NCI-H2107 (cell line): Measurements from ENCODE around the gene CCDC187.
"Not testable (repeated sequence)": the region's sequence is repeated elsewhere in the genome, so short reads cannot be mapped to it uniquely, and the experiment has no call there.

ENCODE experiments used
- DNase-seq: peaks from one replicate; lab custom pipeline; 2025; lab: John Stamatoyannopoulos, UW

Gene CCDC187

DNA sequence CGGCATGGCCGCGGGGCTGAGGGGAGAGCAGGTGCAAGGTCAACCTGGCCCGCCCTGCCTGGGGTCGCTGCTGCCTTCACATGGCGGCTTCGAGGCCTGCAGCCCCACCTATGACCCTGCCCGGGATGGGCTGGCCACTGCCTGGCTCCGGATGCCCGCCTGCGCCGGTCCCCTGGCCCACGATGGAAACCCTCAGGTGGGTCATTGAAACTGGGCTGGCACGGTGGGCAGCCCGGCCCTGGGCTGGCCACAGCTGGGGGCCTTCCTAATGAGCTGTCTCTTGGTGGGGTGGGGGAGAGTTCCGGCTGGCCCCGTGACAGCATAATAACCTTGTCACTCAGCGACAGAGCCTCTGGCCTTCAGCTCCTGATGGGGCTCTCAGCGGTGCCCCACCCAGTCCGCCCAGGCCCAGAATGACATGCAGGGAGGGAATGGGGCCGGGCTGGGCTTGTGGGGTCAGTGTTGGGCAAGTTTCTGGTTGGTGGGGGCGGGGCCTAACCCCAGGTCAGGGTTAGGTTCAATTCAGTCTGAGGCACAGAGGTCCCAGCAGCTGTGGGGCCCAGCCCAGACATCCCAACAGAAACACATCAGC, at the start of gene CCDC187:
Gene CCDC187 (minus strand): TSS at position 270 of the 592 bp plus-strand sequence. CDS start 264 bp downstream, at position 6.
- no peak for DNase-seq

DNA sequence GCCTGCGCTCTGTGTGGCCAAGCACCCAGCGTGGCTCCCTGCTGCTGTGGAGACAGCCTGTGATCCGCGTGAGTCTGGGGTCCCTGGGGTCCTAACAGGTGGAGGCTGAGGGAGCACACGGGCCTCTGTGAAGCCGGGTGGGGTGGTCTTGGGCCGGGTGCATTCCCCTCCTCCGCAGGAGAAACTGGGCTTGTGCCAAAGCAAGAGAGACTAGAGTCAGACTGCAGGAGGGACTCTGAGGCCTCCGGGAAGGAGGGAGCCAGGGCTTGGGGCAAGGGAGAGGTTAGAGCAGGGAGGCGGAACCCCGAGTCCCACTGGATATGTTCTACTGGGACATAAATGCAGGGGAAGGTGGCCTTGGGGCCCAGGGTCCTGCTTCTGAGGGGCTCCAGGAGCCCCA, 49.2 kb upstream of the CCDC187 start:
- DNase-seq: no peak

DNA sequence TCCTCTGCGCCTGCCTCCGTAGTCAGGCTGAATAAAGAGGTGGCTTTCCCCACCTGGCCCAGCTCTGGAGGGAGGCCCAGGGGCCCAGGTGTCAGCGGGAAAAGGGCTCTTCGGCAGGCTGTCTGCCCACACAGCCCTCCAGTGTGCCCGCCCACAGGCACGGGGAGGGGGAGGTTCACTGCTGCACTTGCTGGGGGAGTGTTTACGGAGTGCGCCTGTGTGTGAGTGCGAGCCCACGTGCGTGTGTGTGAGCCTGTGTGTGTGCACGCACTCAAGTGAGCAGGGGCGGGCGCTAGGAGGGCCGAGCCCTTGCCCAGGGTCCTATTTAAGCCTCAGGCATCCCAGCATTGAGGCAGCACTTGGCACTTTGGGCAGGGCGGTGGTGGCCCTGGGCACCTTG, 48.8 kb upstream of the CCDC187 start:
- DNase-seq: peak; percentile 48

DNA sequence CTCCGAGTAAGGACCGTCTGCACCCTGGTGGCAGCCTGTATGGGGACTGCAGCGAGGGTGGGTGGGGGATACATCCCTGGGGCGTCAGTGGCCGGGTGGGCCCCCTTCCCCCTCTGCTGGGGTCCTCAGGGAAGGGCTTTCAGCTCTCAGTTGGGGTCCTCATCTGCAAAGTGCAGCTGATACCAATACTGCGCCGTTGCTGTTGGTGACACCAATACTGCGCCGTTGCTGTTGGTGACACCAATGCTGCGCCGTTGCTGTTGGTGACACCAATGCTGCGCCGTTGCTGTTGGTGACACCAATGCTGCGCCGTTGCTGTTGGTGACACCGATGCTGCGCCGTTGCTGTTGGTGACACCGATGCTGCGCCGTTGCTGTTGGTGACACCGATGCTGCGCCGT, 48.0 kb upstream of the CCDC187 start:
- not testable (repeated sequence) for DNase-seq

DNA sequence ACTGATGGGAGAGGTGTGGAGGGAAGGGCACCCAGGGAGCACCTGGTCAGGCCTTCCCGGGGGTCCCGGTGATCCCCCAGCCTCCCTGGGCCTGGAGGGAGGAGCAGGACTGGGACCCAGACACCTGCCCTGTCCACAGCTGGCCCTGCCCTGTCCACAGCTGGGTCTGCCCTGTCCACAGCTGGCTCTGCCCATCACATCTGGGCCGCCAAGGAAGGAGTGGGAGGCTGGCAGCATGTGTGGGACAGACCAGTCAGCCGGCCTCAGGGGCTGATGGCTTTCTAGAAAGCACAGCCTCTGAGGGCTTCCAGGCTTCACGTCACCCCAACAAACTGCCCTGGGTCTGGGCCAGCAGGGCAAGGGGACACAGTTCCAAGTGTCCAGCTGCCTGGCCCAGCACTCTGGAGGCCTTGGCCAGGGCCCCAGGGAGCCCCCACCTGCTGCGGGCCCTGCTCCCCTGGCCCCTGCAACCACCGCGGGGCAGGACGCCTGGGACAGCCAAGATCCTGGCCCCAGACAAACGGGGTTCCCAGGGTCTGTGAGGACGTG, 47.4 kb upstream of the CCDC187 start:
- no peak for DNase-seq

DNA sequence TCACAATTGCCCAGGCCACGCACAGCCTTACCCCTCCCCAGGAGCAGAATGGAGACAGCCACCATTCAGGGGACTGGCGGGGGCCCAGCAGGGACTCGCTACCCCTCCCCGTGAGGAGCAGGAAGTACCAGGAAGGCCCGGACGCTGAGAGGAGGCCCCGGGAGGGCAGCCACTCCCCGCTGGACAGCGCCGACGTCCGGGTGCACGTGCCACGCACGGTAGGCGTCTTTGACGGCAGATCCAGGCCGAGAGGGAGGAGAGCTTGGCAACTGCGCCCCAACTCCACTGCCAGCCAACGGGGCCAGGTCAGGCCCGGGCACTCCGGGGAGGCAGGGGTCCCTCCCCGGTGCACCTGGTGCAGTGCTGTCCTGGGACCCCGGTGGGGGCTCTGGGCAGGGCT, 45.7 kb upstream of the CCDC187 start:
- DNase-seq: no peak

DNA sequence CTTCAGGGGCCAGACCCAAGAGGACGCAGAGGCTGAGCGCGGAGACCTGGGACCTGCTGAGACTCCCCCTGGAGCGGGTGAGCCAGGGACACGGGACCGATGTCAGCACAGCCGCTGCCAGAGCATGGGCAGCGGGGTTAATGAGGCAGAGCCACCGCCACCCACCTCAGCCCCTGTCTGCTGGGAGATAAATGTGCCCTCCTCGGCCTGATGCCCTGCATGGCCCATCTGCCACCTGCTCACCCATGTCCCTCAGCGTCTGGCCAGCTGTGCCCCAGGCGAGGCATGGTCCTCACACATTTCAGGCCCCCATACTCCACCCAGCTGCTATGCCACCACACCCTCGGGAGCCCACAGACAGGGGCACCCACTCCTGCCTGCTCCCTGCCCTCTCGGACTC, 44.8 kb upstream of the CCDC187 start:
- DNase-seq: no peak

DNA sequence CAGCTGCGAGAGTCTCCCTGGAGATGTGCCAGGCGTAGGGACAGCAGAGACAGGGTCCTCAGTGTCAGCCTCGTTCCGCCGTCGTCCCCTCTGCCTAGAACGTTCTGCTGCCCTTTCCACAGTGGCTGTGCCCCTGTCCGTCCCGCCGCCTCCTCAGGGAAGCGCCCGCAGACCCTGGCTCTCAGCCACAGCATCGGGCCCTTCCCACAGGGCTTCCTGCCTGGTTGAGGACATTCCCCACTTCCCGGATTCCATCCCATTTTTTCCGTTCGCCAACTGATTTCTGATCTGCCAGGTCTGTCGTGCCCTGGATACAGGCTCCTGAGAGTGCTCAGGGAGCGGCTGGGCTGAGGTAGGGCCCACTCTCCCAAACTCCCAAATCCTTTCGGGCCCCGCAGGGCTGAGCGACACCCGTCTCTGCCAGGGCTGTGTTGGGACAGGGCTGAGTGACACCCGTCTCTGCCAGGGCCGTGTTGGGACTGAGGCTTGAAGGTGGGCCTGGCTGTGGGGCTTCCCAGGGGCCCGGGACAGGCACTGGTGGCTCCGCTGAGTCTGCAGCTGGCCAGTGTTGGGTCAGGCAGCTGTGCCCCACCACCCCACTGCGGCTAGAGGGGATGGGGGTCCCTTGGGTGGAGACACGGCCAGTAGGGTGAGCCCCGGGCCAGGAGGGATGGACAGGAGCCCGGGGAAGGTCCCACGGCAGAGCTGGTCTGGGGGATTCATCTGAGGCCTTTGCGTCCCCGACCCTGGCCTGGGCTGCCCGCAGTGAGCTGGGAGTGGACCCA, 43.8 kb upstream of the CCDC187 start:
- no peak for DNase-seq

DNA sequence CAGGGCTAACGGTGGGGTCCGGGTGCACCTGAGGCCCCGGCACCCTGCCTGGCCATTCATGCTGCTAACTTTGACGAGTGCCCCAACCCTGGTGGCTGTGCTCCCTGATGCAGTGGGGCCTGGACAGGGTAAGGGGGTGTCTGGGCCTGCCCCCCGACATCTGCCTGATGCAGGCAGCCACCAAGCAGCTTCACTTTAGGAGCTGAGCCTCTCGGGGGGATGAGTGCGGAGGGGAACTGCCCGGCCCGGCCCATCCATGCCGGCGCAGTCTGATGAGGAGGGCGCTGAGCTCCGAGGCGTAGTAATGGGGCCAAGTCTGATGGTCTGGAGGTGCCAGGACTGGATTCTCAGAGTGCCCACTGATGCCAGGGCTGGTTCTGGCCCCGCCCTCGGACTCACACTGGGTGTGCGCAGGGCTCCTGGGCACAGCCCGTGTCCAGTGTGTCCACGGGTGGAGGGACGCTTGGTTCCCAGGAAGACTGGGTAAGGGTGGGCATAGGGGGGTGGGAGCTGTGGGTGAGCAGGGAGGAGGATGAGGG, 43.1 kb upstream of the CCDC187 start:
- DNase-seq: no peak

DNA sequence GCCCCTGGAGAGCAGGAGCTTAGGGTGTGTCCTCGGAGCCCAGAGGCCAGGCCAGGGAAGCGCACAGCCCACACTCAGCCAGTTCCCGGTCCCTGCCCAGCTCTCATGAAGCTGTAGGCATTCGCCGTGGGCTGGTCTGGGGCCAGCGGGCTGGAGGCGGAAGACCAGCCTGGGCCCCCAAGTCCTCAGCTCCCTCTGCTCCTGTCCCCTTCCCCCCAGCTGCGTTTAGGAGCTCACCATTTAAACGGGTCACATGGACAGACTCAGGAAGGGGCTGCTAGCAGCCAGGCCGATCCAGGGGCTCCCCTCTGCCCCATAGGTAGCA, 42.2 kb upstream of the CCDC187 start:
- no peak for DNase-seq

DNA sequence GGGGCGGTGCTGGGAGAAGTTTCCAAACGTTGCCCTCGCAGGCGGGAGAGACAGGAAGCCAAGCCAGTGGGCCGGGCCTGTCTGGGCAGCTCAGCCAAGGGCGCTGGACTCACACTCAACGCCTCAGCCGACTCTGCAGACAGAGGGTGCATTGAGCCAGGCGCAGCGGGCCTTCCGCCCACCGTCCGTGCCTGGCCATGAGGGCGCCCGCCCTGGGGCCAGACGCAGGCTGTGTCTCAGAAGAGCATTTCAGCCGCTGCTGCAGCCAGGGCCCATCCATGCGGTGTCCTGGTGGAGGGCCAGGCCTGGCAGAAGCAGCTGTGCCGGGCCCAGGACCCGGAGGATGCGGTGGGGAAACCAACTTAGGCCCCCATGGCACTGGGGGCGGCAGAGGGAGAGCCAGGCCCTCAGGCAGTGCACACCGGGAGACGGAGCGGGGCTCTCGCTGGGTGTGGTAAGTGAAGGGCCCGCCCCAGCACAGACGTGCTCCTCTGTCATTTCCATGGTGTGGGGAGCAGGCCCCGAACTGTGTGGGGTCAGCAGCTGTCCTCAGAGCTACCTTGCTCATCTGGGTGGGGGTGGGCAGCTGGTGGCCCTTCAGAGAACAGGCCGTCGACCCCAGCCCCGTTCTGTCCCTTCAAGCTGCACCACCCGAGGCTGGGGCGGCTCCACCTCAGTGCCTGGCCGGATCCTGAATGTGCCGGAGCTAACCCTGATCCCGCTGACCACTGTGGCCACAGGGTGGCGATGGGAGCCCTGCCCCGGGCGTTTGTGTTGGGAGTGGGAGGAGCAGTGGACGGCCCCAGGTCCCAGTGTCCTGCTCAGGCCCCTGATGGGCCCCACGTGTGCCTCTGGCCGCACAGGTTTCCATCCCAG, 41.6 kb upstream of the CCDC187 start:
- DNase-seq: no peak

DNA sequence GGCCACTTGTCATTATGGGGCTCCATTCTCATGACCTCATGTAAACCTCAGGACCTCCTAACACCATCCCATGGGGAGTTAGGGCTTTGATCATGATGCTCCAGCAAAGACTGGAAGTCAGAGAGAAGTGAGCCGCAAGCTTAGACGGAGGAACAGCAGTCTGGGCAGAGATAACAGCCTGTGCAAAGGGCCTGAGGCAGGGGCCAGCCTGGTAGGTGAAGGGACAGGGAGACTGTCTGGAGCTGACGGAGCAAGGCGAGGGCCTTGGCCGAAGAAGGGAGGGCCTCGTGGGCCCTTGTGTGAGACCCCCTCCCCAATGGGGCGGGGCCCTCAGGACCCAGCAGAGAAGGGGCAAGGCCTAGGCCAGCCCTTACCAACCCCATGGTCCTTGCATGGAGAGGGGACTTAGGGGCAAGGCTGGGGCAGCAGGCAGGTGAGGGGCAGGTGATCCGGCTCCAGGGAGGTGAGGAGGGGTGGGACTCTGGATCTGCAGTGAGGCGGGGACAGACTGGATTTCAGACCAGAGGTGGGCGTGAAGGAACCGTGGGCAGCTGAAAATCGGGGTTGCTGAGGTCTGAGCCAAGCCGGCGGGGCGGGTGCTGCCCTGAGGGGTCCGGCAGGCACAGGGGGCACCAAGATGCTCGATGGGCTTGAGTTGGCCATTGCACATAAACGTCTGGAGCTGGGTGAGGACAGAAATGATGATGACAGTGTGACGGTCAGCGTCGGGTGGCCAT, 40.8 kb upstream of the CCDC187 start:
- no peak for DNase-seq

DNA sequence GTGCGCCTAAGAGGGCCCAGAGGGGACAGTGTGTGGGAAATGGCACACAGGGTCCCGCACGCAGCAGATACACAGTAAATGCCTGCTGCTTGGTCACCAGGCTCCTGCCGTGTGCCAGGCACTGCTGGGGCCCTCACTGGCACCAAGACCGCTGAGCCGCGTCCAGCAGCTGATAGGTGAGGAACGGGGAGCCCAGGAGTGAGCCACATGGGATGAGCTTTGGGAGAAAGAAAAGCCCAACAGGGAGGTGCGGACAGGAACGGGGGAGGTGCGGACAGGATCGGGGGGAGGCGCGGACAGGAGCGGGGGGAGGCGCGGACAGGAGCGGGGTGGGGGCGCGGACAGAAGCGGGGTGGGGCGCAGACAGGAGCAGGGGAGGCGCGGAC, 40.0 kb upstream of the CCDC187 start:
- DNase-seq: no peak

DNA sequence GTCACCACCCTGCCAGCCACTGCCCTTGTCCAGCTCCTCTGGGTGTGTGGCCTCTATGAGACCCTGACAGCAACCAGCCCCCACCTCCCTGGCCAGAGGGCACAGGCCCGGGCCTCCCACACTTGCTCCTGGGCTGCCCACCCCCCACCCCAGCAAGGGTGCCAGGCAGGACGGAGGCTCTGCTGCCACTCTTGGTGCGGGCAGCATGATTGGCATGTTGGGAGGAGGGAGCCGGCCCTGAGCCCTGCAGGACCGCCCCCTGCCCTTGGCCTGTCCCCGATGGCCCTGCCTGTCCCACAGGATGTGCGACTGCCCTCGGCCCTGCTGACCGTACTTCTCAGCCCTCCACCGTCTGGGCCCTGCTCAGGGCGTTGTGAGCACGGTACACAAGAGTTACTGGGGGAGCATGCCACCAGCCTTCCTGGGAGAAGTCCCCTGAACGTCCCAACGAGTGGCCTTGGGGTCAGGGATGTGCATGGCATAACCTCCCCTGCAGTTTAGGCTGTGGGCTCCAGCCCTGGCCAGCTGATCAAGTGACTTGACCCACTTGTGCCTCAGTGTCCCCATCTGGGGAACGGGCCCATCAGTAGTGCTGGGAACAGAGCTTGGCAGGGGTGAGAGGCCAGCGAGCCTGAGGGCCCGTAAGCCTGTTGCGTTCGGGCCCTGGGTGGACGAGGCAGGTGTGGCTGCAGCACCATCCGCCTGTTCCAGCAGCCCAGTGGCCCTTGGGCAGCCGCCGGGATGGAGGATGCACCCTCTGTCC, 39.4 kb upstream of the CCDC187 start:
- DNase-seq: no peak

DNA sequence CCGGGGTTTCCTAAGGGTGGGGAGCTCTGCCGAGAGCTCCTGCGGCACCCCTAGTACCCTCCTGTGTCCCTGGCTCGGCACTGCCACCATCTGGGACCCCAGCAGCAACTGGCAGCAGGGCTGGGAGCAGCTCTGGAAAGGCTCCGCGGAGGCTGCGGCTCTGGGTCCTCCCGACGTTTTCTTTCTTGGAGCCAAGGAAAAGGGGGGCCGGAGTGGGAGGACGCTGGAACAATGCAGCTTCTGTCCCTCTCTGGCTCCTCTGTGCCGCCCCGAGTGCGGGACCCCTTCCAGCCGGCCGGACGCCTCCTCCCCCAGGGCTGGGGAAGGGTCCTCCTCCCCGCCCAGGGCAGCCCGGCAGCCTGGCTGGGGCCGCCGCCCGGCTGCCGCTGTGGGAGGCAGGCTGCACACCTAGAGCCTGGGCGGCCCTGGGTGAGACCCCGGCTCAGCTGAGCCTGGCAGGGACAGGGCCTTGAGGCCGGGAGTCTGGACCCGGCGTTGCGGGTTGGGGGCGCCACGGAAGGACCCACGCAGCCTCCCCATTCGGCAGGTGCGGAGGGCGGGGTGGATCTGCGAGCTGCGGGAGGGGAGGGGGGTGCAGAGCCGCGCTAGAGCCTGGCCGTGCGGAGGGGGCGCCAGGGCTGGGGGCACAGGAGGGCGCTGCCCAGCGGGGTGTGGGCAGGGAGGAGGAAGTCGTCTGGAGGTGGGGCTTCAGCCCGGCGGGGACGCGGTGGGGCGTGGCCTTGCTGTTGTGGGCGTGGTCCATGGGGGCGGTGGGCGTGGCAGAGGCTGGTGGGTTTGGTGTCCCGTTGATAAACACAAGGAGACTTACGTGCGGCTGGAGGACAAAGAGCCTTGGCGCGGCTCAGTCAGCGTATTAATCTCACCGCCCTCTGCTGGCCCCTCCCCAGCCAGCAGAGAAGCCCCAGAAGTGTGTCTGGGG, 38.6 kb upstream of the CCDC187 start:
- no peak for DNase-seq

DNA sequence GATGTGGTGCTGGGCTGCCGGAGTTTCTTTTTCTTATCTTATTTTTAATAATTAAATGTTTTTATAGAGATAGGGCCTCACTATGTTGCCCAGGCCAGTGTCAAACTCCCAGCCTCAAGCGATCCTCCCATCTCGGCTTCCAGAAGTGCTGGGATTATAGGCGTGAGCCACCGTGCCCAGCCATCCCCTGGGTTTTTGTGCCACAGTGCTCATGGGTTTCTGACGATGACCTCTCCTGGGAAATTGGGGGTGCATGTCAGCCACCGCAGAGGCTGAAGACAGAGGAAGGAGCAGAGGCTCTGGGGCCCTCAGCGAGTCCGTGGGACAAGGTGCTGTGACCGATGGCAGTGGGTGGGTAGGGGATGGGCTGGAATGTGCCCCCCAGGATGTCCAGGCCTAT, 37.9 kb upstream of the CCDC187 start:
- no peak for DNase-seq

DNA sequence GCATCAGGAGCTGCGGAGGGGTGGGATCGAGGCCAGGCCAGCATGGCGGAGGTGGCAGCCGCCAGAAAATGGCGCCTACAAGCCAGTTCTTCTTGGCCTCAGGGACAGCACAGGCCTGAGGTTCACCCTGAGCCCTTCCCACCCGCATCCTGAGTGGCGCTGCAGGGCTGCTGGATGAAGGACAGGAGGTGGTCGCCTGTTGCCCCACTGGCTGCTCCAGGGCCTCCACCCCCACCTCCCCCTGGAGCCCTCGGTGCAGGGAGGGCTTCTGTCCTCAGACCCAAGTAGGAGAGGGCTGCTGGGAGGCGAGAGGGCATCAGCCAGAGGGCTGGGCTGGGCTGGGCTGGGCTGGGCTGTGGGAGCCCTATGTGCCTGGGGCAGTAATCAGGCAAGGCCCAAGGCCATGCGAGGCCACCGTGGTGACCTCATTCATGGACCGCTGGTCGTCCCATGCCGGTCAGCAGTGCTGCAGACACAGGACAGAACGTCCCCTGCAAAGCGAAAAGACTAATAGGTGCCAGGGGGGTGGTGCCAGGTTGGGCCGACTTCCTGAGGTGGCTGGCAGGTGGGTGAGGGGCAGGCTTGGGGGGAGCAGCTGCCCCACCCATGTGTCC, 37.3 kb upstream of the CCDC187 start:
- DNase-seq: no peak

DNA sequence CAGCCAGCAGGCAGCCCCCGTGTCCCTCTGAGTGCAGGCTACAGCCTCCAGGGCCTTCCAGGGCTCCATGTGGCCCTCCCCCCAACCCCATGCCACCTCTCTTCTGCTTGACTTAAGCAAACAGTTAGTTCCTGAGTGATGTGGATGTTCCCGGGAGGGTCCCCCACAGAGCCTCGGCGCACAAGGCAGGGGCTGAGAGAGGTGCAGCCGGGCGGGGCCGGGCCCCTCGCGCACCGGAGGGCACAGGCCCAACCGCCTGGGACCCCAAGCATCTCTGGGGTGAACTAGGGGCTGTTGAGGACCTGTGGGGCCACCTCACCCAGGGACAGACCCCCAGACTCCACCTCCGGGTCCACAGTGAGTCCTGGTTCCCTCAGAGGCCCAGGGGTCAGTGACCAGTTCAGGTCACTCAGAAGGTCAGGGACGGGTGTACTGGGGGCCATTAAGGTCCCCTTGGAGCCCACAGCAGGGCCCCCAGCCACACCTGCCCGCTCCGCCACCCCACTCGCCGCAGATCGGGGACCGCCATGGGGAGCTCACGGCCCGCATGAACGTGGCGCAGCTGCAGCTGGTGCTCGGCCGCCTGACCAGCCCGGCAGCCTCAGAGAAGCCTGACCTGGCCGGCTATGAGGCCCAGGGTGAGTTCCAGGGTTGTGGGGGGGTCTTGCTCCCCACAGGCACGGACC, 36.6 kb upstream of the CCDC187 start:
- no peak for DNase-seq

DNA sequence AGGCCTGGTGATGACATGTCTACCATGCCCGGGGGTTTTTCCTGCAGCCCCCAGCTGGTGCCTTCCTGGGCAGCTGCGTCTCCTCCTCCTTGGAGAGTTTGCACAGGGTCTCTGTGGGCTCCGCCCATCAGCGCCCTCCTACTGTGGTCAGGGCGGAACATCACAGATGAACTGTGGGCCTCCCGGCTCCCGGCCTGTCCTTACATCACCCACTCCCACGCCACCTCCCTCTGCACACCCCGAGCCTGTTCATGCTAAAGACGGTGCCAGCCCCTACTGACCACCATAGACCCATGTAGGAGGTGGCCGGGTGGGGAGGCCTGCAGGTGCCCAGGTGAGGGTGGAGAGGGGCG, 36.0 kb upstream of the CCDC187 start:
- no peak for DNase-seq
